Suprapubic skin (tissue), 4 donors: ENCODE data around the gene AP3B1. TPM values are rescaled to one million over a fixed set of nuclear protein-coding genes. Genes with fewer than 3 reads are reported as not detected.
"Not testable (repeated sequence)": the region's sequence is repeated elsewhere in the genome, so short reads cannot be mapped to it uniquely, and the experiment has no call there.

Experiments
- DNase-seq, 2 donors: peaks; one replicate each; pipeline ENCODE4 v3.0.0-alpha.2; 2019; ENCODE audit warnings: low spot score in 2 of 2
- H3K27ac ChIP-seq: fragments of 200-600 bp; sonication (generic); one replicate; pipeline ENCODE4 v1.5.1; 2019
- H3K27me3 ChIP-seq: fragments of 200-600 bp; sonication (generic); one replicate; pipeline ENCODE4 v1.5.1; 2019
- H3K36me3 ChIP-seq: fragments of 200-600 bp; sonication (generic); one replicate; pipeline ENCODE4 v1.5.1; 2019
- H3K4me1 ChIP-seq: fragments of 200-600 bp; sonication (generic); one replicate; pipeline ENCODE4 v1.5.1; 2019
- H3K4me3 ChIP-seq: fragments of 200-600 bp; sonication (generic); one replicate; pipeline ENCODE4 v1.5.1; 2019; ENCODE audit warnings: mild to moderate bottlenecking
- H3K9me3 ChIP-seq: fragments of 200-600 bp; sonication (generic); one replicate; pipeline ENCODE4 v1.5.1; 2019
- EP300 ChIP-seq: sonication (generic); formaldehyde crosslinking; IDR thresholded peaks from one replicate; pipeline ENCODE4 v1.6.1; 2017; ENCODE audit warnings: antibody characterized with exemption
- POLR2A ChIP-seq, 2 donors: fragments of 450-650 bp; IDR thresholded peaks; one replicate each; pipeline ENCODE4 v1.6.1; 2017; ENCODE audit warnings: antibody characterized with exemption in 2 of 2, mild to moderate bottlenecking in 2 of 2, moderate library complexity in 2 of 2
- POLR2AphosphoS5 ChIP-seq, 3 donors: sonication (generic); formaldehyde crosslinking; IDR thresholded peaks; one replicate each; pipeline ENCODE4 v1.6.1; 2017; ENCODE audit warnings: antibody characterized with exemption in 3 of 3
- WGBS: methylation state at CpG from one replicate; pipeline ENCODE4 v1.1.5; 2018; 5-methylcytosine and 5-hydroxymethylcytosine counted together
- total RNA-seq, 4 donors: library from RNA; depleted of rRNA; stranded (reverse); fragments of >200 nt; gene quantifications; one replicate each; pipeline ENCODE4 v1.1.0, GENCODE V29; 2016
- TF ChIP-seq, protein P1 (sequence below), 2 donors: fragments of 200-600 bp in 1 of 2; fragments of 450-650 bp in 1 of 2; sonication (generic) in 1 of 2; IDR thresholded peaks; one replicate each; pipeline ENCODE4 v1.5.1; 2016 to 2019; ENCODE audit warnings: antibody characterized with exemption in 2 of 2, mild to moderate bottlenecking in 1 of 2, moderate library complexity in 1 of 2

Gene AP3B1
- total RNA-seq, 4 donors from 2014 or later: 32.2 to 44.0 (median 33.1) TPM

DNA sequence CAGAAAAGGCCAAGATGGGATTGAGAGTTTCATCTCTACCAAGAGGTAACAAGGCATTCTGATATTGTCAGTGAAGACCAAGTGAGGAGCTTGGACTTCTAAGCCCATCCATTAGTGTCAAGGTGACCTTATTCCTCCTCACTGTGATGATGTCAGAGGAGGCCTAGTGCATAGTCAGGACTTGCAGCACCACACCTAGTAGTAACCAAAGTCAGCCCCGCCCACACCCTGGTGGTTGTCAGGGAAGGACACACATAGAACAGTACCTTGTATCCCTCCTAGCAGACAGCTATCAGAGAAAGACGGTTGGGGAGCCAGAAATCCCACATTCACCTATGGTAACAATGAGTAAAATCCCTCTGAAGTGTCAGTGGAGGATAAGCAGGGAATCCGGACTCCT lies 111.7 kb downstream of the AP3B1 start:
- no peak for TF ChIP-seq EP300
- TF ChIP-seq, protein P1, sequence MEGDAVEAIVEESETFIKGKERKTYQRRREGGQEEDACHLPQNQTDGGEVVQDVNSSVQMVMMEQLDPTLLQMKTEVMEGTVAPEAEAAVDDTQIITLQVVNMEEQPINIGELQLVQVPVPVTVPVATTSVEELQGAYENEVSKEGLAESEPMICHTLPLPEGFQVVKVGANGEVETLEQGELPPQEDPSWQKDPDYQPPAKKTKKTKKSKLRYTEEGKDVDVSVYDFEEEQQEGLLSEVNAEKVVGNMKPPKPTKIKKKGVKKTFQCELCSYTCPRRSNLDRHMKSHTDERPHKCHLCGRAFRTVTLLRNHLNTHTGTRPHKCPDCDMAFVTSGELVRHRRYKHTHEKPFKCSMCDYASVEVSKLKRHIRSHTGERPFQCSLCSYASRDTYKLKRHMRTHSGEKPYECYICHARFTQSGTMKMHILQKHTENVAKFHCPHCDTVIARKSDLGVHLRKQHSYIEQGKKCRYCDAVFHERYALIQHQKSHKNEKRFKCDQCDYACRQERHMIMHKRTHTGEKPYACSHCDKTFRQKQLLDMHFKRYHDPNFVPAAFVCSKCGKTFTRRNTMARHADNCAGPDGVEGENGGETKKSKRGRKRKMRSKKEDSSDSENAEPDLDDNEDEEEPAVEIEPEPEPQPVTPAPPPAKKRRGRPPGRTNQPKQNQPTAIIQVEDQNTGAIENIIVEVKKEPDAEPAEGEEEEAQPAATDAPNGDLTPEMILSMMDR (IDR thresholded peaks at IDR 0.05): no peak
- no peak for TF ChIP-seq POLR2AphosphoS5 (IDR thresholded peaks at IDR 0.05)
- no peak for TF ChIP-seq POLR2A (IDR thresholded peaks at IDR 0.05)
- Histone ChIP-seq H3K27me3 (no peaks in the 10 kb centered on the region), H3K36me3 (peaks cover 7% of the 10 kb centered on the region), H3K4me3 (no peak overlapping the region), H3K4me1 (no peaks in the 10 kb centered on the region), H3K9me3 (no peaks in the 10 kb centered on the region), H3K27ac (no peak overlapping the region)
- DNase-seq: no peak
- 91% methylated on average over 3 of the region's 3 CpGs for WGBS

GRCh38 chr5:78178356-78178755 lies 116.1 kb downstream of the AP3B1 start:
- no peak for TF ChIP-seq POLR2A (IDR thresholded peaks at IDR 0.05)
- TF ChIP-seq, protein P1 (IDR thresholded peaks at IDR 0.05): no peak
- no peak for TF ChIP-seq EP300
- no peak for TF ChIP-seq POLR2AphosphoS5 (IDR thresholded peaks at IDR 0.05)
- Histone ChIP-seq H3K4me1 (no peaks in the 10 kb centered on the region), H3K36me3 (peaks cover 38% of the 10 kb centered on the region), H3K4me3 (no peak overlapping the region), H3K27ac (no peak overlapping the region), H3K9me3 (no peaks in the 10 kb centered on the region), H3K27me3 (no peaks in the 10 kb centered on the region)
- WGBS: 95% methylated on average over 5 of the region's 5 CpGs
- DNase-seq: no peak

- not testable (repeated sequence) for H3K27me3 ChIP-seq, H3K4me1 ChIP-seq, DNase-seq, H3K9me3 ChIP-seq, H3K27ac ChIP-seq, H3K4me3 ChIP-seq
- WGBS: 95% methylated on average over 1 of the region's 1 CpG
- peaks cover 27% of the 10 kb centered on the region for H3K36me3 ChIP-seq
Measured at GRCh38 chr5:78170335-78170734, 124.2 kb downstream of the AP3B1 start.

GRCh38 chr5:78162253-78162862 lies 132.1 kb downstream of the AP3B1 start:
- H3K27me3 ChIP-seq: no peaks in the 10 kb centered on the region
- TF ChIP-seq POLR2A (IDR thresholded peaks at IDR 0.05) (no peak), EP300 (no peak), POLR2AphosphoS5 (IDR thresholded peaks at IDR 0.05) (no peak)
- TF ChIP-seq, protein P1 (IDR thresholded peaks at IDR 0.05): no peak
- no peaks in the 10 kb centered on the region for H3K4me1 ChIP-seq
- H3K27ac ChIP-seq: no peak overlapping the region
- WGBS: 94% methylated on average over 3 of the region's 3 CpGs
- H3K9me3 ChIP-seq: no peaks in the 10 kb centered on the region
- no peak overlapping the region for H3K4me3 ChIP-seq
- DNase-seq: no peak
- H3K36me3 ChIP-seq: peaks cover 26% of the 10 kb centered on the region

DNA sequence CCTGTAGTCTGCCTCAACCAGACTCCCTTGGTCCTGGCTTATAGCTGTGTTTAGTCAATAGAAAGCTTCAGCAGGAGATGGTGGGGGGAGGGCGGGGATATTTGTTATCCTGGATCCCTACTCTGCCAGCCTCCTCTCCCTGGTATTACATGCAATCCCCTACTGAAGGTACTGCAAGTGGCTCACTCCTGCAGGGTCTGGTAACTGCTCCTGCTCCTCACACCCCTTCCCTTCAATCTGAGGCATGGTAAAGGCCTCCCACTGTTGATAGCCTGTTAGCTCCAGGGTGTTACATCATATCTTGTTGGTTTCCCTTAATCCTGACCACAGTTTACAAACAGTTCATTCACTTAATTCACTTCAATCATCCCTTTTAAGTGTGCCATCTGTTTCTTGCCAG lies 137.5 kb downstream of the AP3B1 start:
- H3K27ac ChIP-seq: no peak overlapping the region
- peaks cover 56% of the 10 kb centered on the region for H3K36me3 ChIP-seq
- no peak for DNase-seq
- no peaks in the 10 kb centered on the region for H3K27me3 ChIP-seq
- TF ChIP-seq EP300 (no peak), POLR2AphosphoS5 (IDR thresholded peaks at IDR 0.05) (no peak), POLR2A (IDR thresholded peaks at IDR 0.05) (no peak)
- TF ChIP-seq, protein P1 (IDR thresholded peaks at IDR 0.05): no peak
- H3K9me3 ChIP-seq: no peaks in the 10 kb centered on the region
- whole genome bisulfite sequencing: 100% methylated on average over 1 of the region's 1 CpG
- H3K4me1 ChIP-seq: no peaks in the 10 kb centered on the region
- no peak overlapping the region for H3K4me3 ChIP-seq
